Body of pancreas (tissue), 4 donors: Measurements from ENCODE around the gene PLPP4.

Experiments used
- CTCF ChIP-seq, 7 experiments: fragments of 450-650 bp in 4 of 7; fragments of 200-600 bp in 3 of 7; sonication (generic) in 3 of 7; IDR thresholded peaks; one replicate each; pipeline ENCODE4 v1.5.1; 2016 to 2019; ENCODE audit warnings: antibody characterized with exemption in 7 of 7
- POLR2A ChIP-seq, 3 donors: fragments of 450-650 bp; IDR thresholded peaks; one replicate each; pipeline ENCODE4 v1.6.1; 2016; ENCODE audit warnings: antibody characterized with exemption in 3 of 3, mild to moderate bottlenecking in 2 of 3

- TF ChIP-seq CTCF (IDR thresholded peaks at IDR 0.05) (no peak), POLR2A (IDR thresholded peaks at IDR 0.05) (no peak)
Observed at GRCh38 chr10:120588311-120588710, 131.3 kb downstream of the PLPP4 start.
